Transverse colon (tissue), 4 donors: ENCODE results near the gene SYT7. TPM values are rescaled to one million over a fixed set of nuclear protein-coding genes. Genes with fewer than 3 reads are reported as not detected.

Experiments
- DNase-seq: peaks from one replicate; pipeline ENCODE4 v3.0.0-alpha.2; 2019
- H3K27ac ChIP-seq, 4 donors: fragments of 200-600 bp; sonication (generic); 2 replicates each; pipeline ENCODE4 v1.5.1; 2016 to 2018; ENCODE audit warnings: inconsistent platforms in 4 of 4
- H3K27me3 ChIP-seq: fragments of 200-600 bp; sonication (generic); 2 replicates; pipeline ENCODE4 v1.5.1; 2017; ENCODE audit warnings: inconsistent platforms
- H3K36me3 ChIP-seq, 4 donors: fragments of 200-600 bp; sonication (generic); 2 replicates each; pipeline ENCODE4 v1.5.1; 2017 to 2019; ENCODE audit warnings: inconsistent platforms in 4 of 4
- H3K4me1 ChIP-seq, 4 donors: fragments of 200-600 bp; sonication (generic); 2 replicates each; pipeline ENCODE4 v1.5.1; 2017 to 2020; ENCODE audit warnings: inconsistent platforms in 4 of 4
- H3K4me3 ChIP-seq, 4 donors: fragments of 200-600 bp; sonication (generic); 1 replicate in 1 of 4; 2 replicates in 3 of 4; pipeline versions ENCODE4 v1.5.1 to v1.6.1; 2017 to 2019; ENCODE audit warnings: inconsistent platforms in 4 of 4
- H3K9me3 ChIP-seq, 2 donors: fragments of 200-600 bp; sonication (generic); 2 replicates each; pipeline ENCODE4 v1.5.1; 2017 to 2019; ENCODE audit warnings: inconsistent platforms in 2 of 2
- EP300 ChIP-seq: sonication (generic); formaldehyde crosslinking; IDR thresholded peaks from one replicate; pipeline ENCODE4 v1.6.1; 2017; ENCODE audit warnings: antibody characterized with exemption, low read depth
- POLR2A ChIP-seq: fragments of 450-650 bp; IDR thresholded peaks from one replicate; pipeline ENCODE4 v1.6.1; 2016; ENCODE audit warnings: antibody characterized with exemption, mild to moderate bottlenecking, moderate library complexity
- POLR2AphosphoS5 ChIP-seq, 3 donors: sonication (generic); formaldehyde crosslinking; IDR thresholded peaks; one replicate each; pipeline ENCODE4 v1.6.1; 2016; ENCODE audit warnings: antibody characterized with exemption in 3 of 3
- WGBS, 2 donors: methylation state at CpG; one replicate each; pipeline ENCODE4 v1.1.5; 2018; ENCODE audit warnings: low coverage in 1 of 2; 5-methylcytosine and 5-hydroxymethylcytosine counted together
- in situ Hi-C, 4 donors: fragments of 200-750 bp; cut with MboI; loops; one replicate each; pipeline versions ENCODE4 v1.15.0 to v1.15.1; 2017; ENCODE audit warnings: low sequenced_read_pairs in 3 of 4, low pct_ligation_motif_present in 1 of 4, low pct_unique_long_range_greater_than_20kb in 1 of 4
- intact Hi-C: fragments of 100-400 bp; cut with DNase I; formaldehyde crosslinking; loops from one replicate; pipeline ENCODE4 v1.15.1; 2023; ENCODE audit warnings: low total_unique reads
- total RNA-seq, 4 donors: library from RNA; depleted of rRNA; stranded (reverse); fragments of >200 nt; gene quantifications; one replicate each; pipeline ENCODE4 v1.1.0, GENCODE V29; 2016
- TF ChIP-seq, protein P1 (sequence below), 5 experiments: fragments of 200-600 bp in 3 of 5; fragments of 450-650 bp in 2 of 5; sonication (generic) in 3 of 5; IDR thresholded peaks; 1 replicate in 2 of 5; 2 replicates in 3 of 5; pipeline ENCODE4 v1.5.1; 2016 to 2017; ENCODE audit warnings: antibody characterized with exemption in 5 of 5, inconsistent platforms in 3 of 5, mild to moderate bottlenecking in 2 of 5, moderate library complexity in 1 of 5

The SYT7 gene
- total RNA-seq, 4 donors from 2014 or later: 6.8 to 26.2 (median 12.8) TPM

DNA sequence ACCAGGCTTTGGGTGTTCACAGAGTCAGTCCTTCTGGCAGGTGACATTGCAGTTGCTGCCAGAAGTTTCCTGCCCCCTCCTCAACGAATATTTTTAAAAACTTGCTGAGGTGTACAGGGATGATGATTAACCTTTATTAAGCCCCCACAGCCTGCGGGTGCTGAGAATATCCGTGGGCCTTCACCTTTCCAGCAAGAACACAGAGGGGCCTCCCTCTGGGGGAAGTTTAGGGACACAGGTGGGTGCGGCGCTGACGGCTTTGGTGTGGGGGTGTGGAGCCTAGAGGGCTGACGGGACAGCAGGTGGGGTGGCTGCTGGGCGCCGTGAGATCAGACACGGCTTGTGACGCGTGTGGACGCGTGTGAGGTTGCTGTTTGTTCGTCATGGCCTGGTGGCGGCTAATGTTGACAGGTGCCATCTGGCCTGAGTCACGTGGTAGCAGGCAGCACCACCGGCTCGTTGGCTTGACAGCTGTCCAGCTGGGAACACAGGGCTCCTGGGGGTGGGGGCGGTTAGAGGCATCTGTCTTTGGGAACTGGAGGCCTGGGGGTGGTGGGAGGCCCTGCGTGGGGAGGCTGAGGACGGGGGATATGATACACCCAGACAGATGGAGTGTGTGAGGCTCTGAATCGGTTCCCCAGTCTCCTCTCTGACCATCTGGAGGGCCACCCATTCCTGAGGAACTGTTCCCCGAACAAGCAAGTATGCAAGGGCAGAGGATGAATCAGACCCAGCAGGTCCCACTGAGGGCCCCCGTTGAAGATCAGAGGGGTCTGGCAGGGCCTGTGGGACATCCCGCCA lies 84.9 kb downstream of the SYT7 start:
- Histone ChIP-seq H3K4me3 (no peak overlapping the region), H3K27ac (no peak overlapping the region), H3K9me3 (no peaks in the 10 kb centered on the region), H3K36me3 (no peaks in the 10 kb centered on the region), H3K4me1 (no peaks in the 10 kb centered on the region), H3K27me3 (no peaks in the 10 kb centered on the region)
- WGBS, 2 donors: 58 to 71% methylated on average over 3 to 26 of the region's 26 CpGs
- DNase-seq: no peak
- TF ChIP-seq, protein P1, sequence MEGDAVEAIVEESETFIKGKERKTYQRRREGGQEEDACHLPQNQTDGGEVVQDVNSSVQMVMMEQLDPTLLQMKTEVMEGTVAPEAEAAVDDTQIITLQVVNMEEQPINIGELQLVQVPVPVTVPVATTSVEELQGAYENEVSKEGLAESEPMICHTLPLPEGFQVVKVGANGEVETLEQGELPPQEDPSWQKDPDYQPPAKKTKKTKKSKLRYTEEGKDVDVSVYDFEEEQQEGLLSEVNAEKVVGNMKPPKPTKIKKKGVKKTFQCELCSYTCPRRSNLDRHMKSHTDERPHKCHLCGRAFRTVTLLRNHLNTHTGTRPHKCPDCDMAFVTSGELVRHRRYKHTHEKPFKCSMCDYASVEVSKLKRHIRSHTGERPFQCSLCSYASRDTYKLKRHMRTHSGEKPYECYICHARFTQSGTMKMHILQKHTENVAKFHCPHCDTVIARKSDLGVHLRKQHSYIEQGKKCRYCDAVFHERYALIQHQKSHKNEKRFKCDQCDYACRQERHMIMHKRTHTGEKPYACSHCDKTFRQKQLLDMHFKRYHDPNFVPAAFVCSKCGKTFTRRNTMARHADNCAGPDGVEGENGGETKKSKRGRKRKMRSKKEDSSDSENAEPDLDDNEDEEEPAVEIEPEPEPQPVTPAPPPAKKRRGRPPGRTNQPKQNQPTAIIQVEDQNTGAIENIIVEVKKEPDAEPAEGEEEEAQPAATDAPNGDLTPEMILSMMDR (IDR thresholded peaks at IDR 0.05): no peak
- no peak for TF ChIP-seq POLR2AphosphoS5 (IDR thresholded peaks at IDR 0.05)
- no peak for TF ChIP-seq POLR2A
- TF ChIP-seq EP300: no peak
- in situ Hi-C loops: no loop called here
- intact Hi-C loops: no loop called here

DNA sequence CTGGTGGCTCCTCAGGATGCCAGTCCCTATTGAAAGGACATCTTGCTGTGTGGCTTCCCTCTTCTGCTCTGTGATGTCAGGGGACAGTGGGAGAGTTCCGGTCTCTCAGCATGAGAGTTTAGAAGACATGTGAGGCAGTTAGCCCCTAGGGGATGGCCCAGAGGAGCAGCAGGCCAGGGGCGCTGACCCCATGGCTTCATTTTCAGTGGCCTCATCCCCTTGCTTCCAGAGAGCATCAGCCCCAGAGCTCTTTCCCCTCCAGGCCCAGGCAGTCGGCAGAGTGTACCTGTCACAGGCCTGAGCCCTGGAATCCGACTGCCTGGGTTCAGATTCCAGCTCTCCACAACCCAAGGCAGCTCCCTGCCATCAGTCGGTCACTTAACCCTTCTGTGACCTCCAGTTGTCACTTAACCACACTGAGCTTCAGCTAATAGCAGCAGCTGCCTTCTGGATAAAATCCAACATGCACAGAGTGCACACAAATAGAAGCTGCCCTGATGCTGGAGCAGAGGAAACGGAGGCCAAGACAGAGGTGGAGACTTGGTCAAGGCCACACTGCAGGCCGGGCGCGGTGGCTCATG lies 86.4 kb downstream of the SYT7 start:
- TF ChIP-seq POLR2AphosphoS5 (IDR thresholded peaks at IDR 0.05) (no peak), EP300 (no peak), POLR2A (no peak)
- TF ChIP-seq, protein P1 (IDR thresholded peaks at IDR 0.05): no peak
- Histone ChIP-seq H3K27ac (no peak overlapping the region), H3K27me3 (no peaks in the 10 kb centered on the region), H3K4me3 (no peak overlapping the region), H3K36me3 (no peaks in the 10 kb centered on the region), H3K4me1 (peaks cover 7 to 13% (median 12%) of the 10 kb centered on the region in 4 donors), H3K9me3 (no peaks in the 10 kb centered on the region)
- 59 to 60% methylated on average over 1 to 9 of the region's 9 CpGs for WGBS, 2 donors
- intact Hi-C loops (no loop called here), in situ Hi-C loops (no loop called here)
- no peak for DNase-seq

DNA sequence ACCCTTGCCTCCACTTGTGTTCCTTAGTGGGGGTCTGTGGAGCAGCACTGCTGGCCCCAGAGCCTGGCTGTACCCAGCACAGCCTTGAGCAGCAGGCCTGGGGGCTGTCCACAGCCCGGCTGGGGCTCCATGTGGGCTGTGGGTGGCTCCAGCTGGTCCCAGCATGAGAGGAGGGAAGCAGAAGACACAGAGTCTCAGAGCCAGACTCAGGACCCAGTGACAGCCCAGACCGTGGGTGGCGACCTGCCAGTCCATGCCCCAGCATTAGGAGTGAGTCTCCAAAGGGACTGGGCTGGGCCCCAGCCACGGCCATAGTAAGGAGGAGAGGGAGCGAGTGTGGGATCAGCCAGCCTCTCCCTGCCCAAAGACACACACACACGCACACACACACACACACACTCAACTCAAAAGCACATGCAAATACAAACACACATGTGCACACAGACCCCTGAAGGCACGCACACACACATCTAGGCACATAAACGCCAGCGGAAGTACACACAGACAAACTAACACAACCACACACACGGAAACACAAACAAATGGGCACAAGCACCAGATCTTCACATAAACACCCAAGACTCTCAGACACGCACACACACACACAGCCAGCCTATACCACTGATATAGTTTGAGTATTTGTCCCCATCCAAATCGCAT lies 89.0 kb downstream of the SYT7 start:
- Histone ChIP-seq H3K27ac (no peak overlapping the region), H3K36me3 (no peaks in the 10 kb centered on the region), H3K9me3 (no peaks in the 10 kb centered on the region), H3K4me3 (no peak overlapping the region), H3K27me3 (no peaks in the 10 kb centered on the region), H3K4me1 (peaks cover 19 to 28% (median 22%) of the 10 kb centered on the region in 4 donors)
- TF ChIP-seq EP300: no peak
- no peak for TF ChIP-seq POLR2A
- TF ChIP-seq, protein P1 (IDR thresholded peaks at IDR 0.05): no peak
- no peak for TF ChIP-seq POLR2AphosphoS5 (IDR thresholded peaks at IDR 0.05)
- intact Hi-C loops: no loop called here
- no peak for DNase-seq
- in situ Hi-C loops: no loop called here
- 81% methylated on average over 3 to 12 of the region's 12 CpGs for WGBS, 2 donors
